Adrenal gland (tissue), 5 donors: ENCODE results near the gene ASXL1.

Experiments used
- CTCF ChIP-seq, 6 experiments: fragments of 450-650 bp in 4 of 6; fragments of 200-600 bp in 2 of 6; sonication (generic) in 1 of 6; IDR thresholded peaks; 1 replicate in 5 of 6; 2 replicates in 1 of 6; pipeline versions ENCODE4 v1.5.1 to v1.8.0; 2016 to 2021; ENCODE audit warnings: antibody characterized with exemption in 6 of 6, mild to moderate bottlenecking in 2 of 6, moderate library complexity in 1 of 6
- POLR2A ChIP-seq, 2 donors: fragments of 450-650 bp; IDR thresholded peaks; one replicate each; pipeline ENCODE4 v1.6.1; 2017; ENCODE audit warnings: antibody characterized with exemption in 2 of 2, mild to moderate bottlenecking in 2 of 2, moderate library complexity in 1 of 2
- donor health status: DM: no; HTN: no; CAD: no.

GRCh38 chr20:32461836-32462600 lies 103.9 kb downstream of the ASXL1 start:
- TF ChIP-seq CTCF (IDR thresholded peaks at IDR 0.05) = no peak
- no peak for TF ChIP-seq POLR2A (IDR thresholded peaks at IDR 0.05)
